Naive thymus-derived CD4-positive, alpha-beta T cell (primary cell): ENCODE results near the gene CNTN1. TPM values are rescaled to one million over a fixed set of nuclear protein-coding genes. Genes with fewer than 3 reads are reported as not detected.

Experiments
- ATAC-seq: fragments of 150-1000 bp; cut with Tn5 transposase; 2 replicates; pipeline ENCODE4 v1.10.0; 2021; ENCODE audit warnings: mild to moderate bottlenecking, moderate library complexity
- CTCF ChIA-PET: fragments of 350-600 bp; sonication (Branson Sonifier 250); formaldehyde crosslinking; loops from one replicate; lab custom pipeline; 2021; ENCODE audit warnings: antibody characterized with exemption; lab: Charles Lee
- POLR2A ChIA-PET: fragments of 350-600 bp; sonication (Branson Sonifier 250); formaldehyde crosslinking; loops from one replicate; lab custom pipeline; 2021; ENCODE audit warnings: antibody characterized with exemption, inconsistent platforms; lab: Charles Lee
- DNase-seq, 9 donors: peaks; one replicate each; pipeline versions ENCODE4 v3.0.0 to v3.0.0-alpha.2; 2020 to 2022; ENCODE audit warnings: mixed read lengths in 1 of 9
- H3K27ac ChIP-seq: one replicate; pipeline ENCODE4 v1.7.0; 2013; ENCODE audit warnings: mild to moderate bottlenecking, low read depth, low read length, moderate library complexity
- H3K27me3 ChIP-seq, 2 donors: one replicate each; pipeline ENCODE4 v1.7.0; 2013; ENCODE audit warnings: low read length in 2 of 2, mild to moderate bottlenecking in 2 of 2, moderate library complexity in 2 of 2; ENCODE audit not compliant: control insufficient read depth in 2 of 2, insufficient read depth in 2 of 2
- H3K36me3 ChIP-seq, 3 experiments: 1 replicate in 2 of 3; 2 replicates in 1 of 3; pipeline ENCODE4 v1.7.0; 2013; ENCODE audit warnings: low read length in 3 of 3, mild to moderate bottlenecking in 3 of 3, moderate library complexity in 1 of 3; ENCODE audit not compliant: insufficient read depth in 3 of 3, control insufficient read depth in 2 of 3
- H3K4me1 ChIP-seq, 2 donors: one replicate each; pipeline ENCODE4 v1.7.0; 2013; ENCODE audit warnings: low read length in 2 of 2, mild to moderate bottlenecking in 2 of 2, moderate library complexity in 1 of 2; ENCODE audit not compliant: control insufficient read depth in 2 of 2, insufficient read depth in 2 of 2
- H3K4me3 ChIP-seq: 2 replicates; pipeline ENCODE4 v1.7.0; 2013; ENCODE audit warnings: mild to moderate bottlenecking, low read length
- H3K9me3 ChIP-seq, 3 experiments: 1 replicate in 2 of 3; 2 replicates in 1 of 3; pipeline ENCODE4 v1.7.0; 2013; ENCODE audit warnings: low read length in 3 of 3; ENCODE audit not compliant: control insufficient read depth in 2 of 3
- H3K27ac Mint-ChIP-seq, 9 donors: one replicate each; pipeline ENCODE4 v1.8.0; 2020 to 2022; ENCODE audit warnings: mixed read lengths in 9 of 9, mild to moderate bottlenecking in 8 of 9, moderate library complexity in 5 of 9, inconsistent platforms in 2 of 9
- H3K27me3 Mint-ChIP-seq, 5 donors: one replicate each; pipeline ENCODE4 v1.8.0; 2021 to 2022; ENCODE audit warnings: mixed read lengths in 5 of 5, mild to moderate bottlenecking in 1 of 5
- H3K36me3 Mint-ChIP-seq, 5 donors: one replicate each; pipeline ENCODE4 v1.8.0; 2020 to 2022; ENCODE audit warnings: mixed read lengths in 5 of 5, mild to moderate bottlenecking in 3 of 5, inconsistent platforms in 1 of 5
- H3K4me1 Mint-ChIP-seq, 7 donors: one replicate each; pipeline ENCODE4 v1.8.0; 2020 to 2022; ENCODE audit warnings: mixed read lengths in 7 of 7, mild to moderate bottlenecking in 3 of 7, inconsistent platforms in 1 of 7
- H3K4me3 Mint-ChIP-seq, 10 donors: one replicate each; pipeline ENCODE4 v1.8.0; 2020 to 2022; ENCODE audit warnings: mild to moderate bottlenecking in 10 of 10, mixed read lengths in 10 of 10, moderate library complexity in 6 of 10, inconsistent platforms in 2 of 10
- H3K9me3 Mint-ChIP-seq, 11 donors: one replicate each; pipeline ENCODE4 v1.8.0; 2020 to 2022; ENCODE audit warnings: mixed read lengths in 11 of 11, mild to moderate bottlenecking in 4 of 11, inconsistent platforms in 1 of 11, moderate library complexity in 1 of 11
- intact Hi-C, 2 donors: fragments of 100-400 bp; cut with micrococcal nuclease; formaldehyde crosslinking; loops; one replicate each; pipeline ENCODE4 v1.15.1; 2023
- polyA plus RNA-seq, 2 donors: library from polyadenylated mRNA; unstranded; fragments of 300-500 nt; fragmentation: Illumina TruSeq; gene quantifications; one replicate each; pipeline ENCODE4 v1.2.3, GENCODE V29; 2021
- total RNA-seq, 6 experiments: library from RNA in 5 of 6; stranded (reverse) in 5 of 6; gene quantifications; 1 replicate in 5 of 6; 2 replicates in 1 of 6; pipeline ENCODE4 v1.2.3 and lab custom pipeline; 2021 to 2026

The CNTN1 gene
- total and polyA plus RNA-seq, 7 experiments from 2014 or later: not detected

DNA sequence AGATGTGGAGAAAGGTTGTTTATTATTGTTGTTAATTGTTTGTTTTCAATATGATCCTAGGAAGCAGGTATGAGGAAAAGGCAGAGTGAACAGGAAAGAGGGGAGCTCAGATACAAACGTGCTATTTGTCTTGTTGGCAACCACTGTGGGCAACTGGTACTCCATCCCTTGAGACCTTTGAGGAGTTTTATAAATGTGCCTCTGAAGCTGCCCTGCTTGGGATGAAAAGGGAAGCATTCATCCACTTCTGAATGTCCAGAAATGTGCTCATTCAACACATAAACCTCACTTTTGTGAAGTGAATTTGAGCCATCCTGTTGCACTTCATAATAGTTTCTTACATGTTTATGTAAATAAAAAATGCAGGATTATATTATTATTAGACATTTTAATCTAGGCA, 331.6 kb downstream of the CNTN1 start:
- DNase-seq: no peak
- ChIA-PET CTCF (no interaction called here), POLR2A (no interaction called here)
- no peak for ATAC-seq
- intact Hi-C loops: no loop called here
- Mint-ChIP-seq H3K4me1 (no peaks in the 10 kb centered on the region), H3K36me3 (no peaks in the 10 kb centered on the region), H3K27me3 (no peaks in the 10 kb centered on the region), H3K9me3 (peaks cover 0 to 2% (median 0%) of the 10 kb centered on the region in 11 donors), H3K4me3 (no peak overlapping the region), H3K27ac (no peak overlapping the region)
- Histone ChIP-seq H3K27ac (no peak overlapping the region), H3K36me3 (no peaks in the 10 kb centered on the region), H3K27me3 (no peaks in the 10 kb centered on the region), H3K9me3 (no peaks in the 10 kb centered on the region), H3K4me1 (no peaks in the 10 kb centered on the region), H3K4me3 (no peak overlapping the region)

DNA sequence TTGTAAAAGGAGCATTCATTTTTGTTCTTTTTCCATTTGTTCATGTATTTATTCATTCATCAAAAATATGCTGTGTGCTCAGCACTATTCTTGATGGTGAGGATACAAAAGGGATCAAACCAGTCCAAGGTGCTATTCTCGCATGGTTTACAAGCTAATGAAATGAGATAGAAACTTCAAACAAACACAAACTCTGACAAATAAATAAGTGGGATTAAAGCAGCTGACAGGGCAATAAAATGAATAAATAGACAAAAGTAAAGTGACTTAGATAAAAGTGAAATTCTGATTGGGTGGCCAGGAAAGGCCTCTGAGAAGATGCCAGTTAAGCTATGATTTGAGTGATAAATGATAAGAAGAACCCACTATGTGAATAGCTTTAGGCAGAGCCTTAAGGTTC, 333.9 kb downstream of the CNTN1 start:
- Histone ChIP-seq H3K4me1 (no peaks in the 10 kb centered on the region), H3K9me3 (no peaks in the 10 kb centered on the region), H3K27me3 (no peaks in the 10 kb centered on the region), H3K36me3 (no peaks in the 10 kb centered on the region), H3K4me3 (no peak overlapping the region), H3K27ac (no peak overlapping the region)
- Mint-ChIP-seq H3K9me3 (peaks cover 0 to 3% (median 0%) of the 10 kb centered on the region in 11 donors), H3K36me3 (no peaks in the 10 kb centered on the region), H3K4me1 (no peaks in the 10 kb centered on the region), H3K4me3 (no peak overlapping the region), H3K27ac (no peak overlapping the region), H3K27me3 (no peaks in the 10 kb centered on the region)
- ChIA-PET CTCF (no interaction called here), POLR2A (no interaction called here)
- DNase-seq (no peak), ATAC-seq (no peak)
- intact Hi-C loops: no loop called here

DNA sequence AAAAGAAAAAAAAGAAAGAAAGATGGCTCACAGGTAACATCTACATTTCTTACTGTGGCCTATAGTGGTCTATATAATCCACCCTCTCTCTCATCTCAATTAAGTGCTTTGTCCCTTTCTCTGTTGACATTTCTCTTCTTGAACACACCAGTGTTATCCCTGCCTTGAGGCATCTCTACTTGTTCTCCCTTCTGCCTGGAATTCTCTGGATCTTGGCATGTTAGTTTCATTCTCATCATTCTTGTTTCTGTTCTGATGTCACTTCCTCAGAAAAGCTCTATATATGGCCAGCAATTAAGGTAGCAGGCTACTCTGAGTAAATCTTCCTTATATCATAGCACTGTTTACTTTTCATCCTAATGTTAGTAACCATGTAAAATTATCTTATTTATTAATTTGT, 340.1 kb downstream of the CNTN1 start:
- DNase-seq: no peak
- Mint-ChIP-seq H3K9me3 (peaks cover 0 to 7% (median 0%) of the 10 kb centered on the region in 11 donors), H3K36me3 (no peaks in the 10 kb centered on the region), H3K4me3 (no peak overlapping the region), H3K27ac (no peak overlapping the region), H3K4me1 (no peaks in the 10 kb centered on the region), H3K27me3 (no peaks in the 10 kb centered on the region)
- H3K27ac ChIP-seq: no peak overlapping the region
- ChIA-PET CTCF (no interaction called here), POLR2A (no interaction called here)
- intact Hi-C loops: no loop called here
- no peaks in the 10 kb centered on the region for H3K27me3 ChIP-seq
- no peaks in the 10 kb centered on the region for H3K4me1 ChIP-seq
- no peak for ATAC-seq
- H3K4me3 ChIP-seq: no peak overlapping the region
- H3K36me3 ChIP-seq: no peaks in the 10 kb centered on the region
- no peaks in the 10 kb centered on the region for H3K9me3 ChIP-seq

DNA sequence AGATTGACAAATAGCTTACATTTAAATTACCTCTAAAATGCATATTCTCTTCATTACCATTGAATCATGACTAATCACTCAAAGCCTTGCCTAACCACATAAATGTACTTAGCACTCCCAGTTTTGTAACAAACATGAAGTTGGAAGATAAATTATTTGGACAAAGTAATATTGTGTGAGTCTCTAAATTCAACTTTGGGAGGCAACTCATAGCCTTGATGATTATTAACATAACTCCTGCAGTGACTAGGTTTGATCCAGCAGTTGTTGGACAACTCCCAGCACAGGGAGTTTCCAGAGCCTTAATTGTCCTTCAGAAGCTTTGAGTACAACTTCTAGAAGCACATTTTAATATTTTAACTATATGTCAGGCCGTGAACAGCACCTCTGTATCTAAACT, 342.4 kb downstream of the CNTN1 start:
- POLR2A ChIA-PET: no interaction called here
- Mint-ChIP-seq H3K36me3 (no peaks in the 10 kb centered on the region), H3K9me3 (peaks cover 0 to 7% (median 0%) of the 10 kb centered on the region in 11 donors), H3K27ac (no peak overlapping the region), H3K4me1 (no peaks in the 10 kb centered on the region), H3K4me3 (no peak overlapping the region), H3K27me3 (no peaks in the 10 kb centered on the region)
- H3K27ac ChIP-seq: no peak overlapping the region
- no peaks in the 10 kb centered on the region for H3K9me3 ChIP-seq
- H3K4me1 ChIP-seq: no peaks in the 10 kb centered on the region
- H3K4me3 ChIP-seq: no peak overlapping the region
- H3K27me3 ChIP-seq: no peaks in the 10 kb centered on the region
- ATAC-seq: no peak
- CTCF ChIA-PET: no interaction called here
- no peak for DNase-seq
- H3K36me3 ChIP-seq: no peaks in the 10 kb centered on the region
- intact Hi-C loops: no loop called here

DNA sequence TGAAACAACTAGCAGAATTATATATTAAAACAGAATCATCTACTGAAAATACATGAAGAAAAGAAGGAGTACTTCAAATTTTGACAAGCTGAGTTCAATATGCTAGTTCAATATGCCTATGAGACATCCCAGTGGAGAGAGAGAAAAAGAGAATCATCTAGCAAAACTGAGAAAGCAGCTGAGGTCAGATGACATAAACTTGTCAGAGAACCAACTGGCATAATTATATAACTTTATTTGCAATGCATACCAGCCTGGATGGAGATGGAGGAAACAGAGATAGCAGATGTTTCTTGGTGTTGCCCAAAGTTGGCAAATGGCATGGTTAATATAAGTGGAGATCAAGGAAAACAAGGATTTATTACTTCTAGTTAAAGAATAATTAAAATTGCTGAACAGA, 347.2 kb downstream of the CNTN1 start:
- Histone ChIP-seq H3K4me3 (no peak overlapping the region), H3K36me3 (no peaks in the 10 kb centered on the region), H3K27ac (no peak overlapping the region), H3K9me3 (no peaks in the 10 kb centered on the region), H3K27me3 (no peaks in the 10 kb centered on the region), H3K4me1 (no peaks in the 10 kb centered on the region)
- intact Hi-C loops: no loop called here
- no peaks in the 10 kb centered on the region for H3K4me1 Mint-ChIP-seq
- POLR2A ChIA-PET: no interaction called here
- DNase-seq (no peak), ATAC-seq (no peak)
- H3K27ac Mint-ChIP-seq: no peak overlapping the region
- H3K4me3 Mint-ChIP-seq: no peak overlapping the region
- no peaks in the 10 kb centered on the region for H3K36me3 Mint-ChIP-seq
- CTCF ChIA-PET: no interaction called here
- H3K27me3 Mint-ChIP-seq: peaks cover 0 to 5% (median 0%) of the 10 kb centered on the region in 5 donors
- peaks cover 0 to 7% (median 1%) of the 10 kb centered on the region in 11 donors for H3K9me3 Mint-ChIP-seq

DNA sequence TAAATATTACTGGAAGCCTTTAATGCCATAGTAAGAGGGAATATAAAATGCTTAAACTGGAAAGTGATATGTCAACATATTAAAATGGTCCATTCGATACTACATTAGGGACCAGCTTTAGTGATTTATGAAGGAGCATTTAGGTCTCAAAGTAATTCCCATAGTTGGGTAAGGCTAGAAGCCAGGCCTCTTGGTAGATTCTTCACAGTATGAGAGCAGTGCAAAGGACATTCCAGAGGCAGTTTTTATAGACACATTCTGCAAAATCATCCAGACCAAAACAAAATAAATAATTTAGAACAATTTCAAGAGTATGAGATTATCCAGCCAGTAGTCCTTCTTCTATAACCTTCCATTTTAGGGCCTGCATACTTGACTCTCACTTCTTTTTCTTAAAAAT, 353.3 kb downstream of the CNTN1 start:
- no peaks in the 10 kb centered on the region for H3K9me3 ChIP-seq
- DNase-seq (no peak), ATAC-seq (no peak)
- H3K27me3 ChIP-seq: no peaks in the 10 kb centered on the region
- H3K4me3 ChIP-seq: no peak overlapping the region
- Mint-ChIP-seq H3K4me3 (no peak overlapping the region), H3K36me3 (no peaks in the 10 kb centered on the region), H3K27me3 (peaks cover 0 to 5% (median 0%) of the 10 kb centered on the region in 5 donors), H3K4me1 (no peaks in the 10 kb centered on the region), H3K27ac (no peak overlapping the region), H3K9me3 (peaks cover 0 to 3% (median 0%) of the 10 kb centered on the region in 11 donors)
- H3K27ac ChIP-seq: no peak overlapping the region
- CTCF ChIA-PET: no interaction called here
- POLR2A ChIA-PET: no interaction called here
- intact Hi-C loops: no loop called here
- no peaks in the 10 kb centered on the region for H3K36me3 ChIP-seq
- no peaks in the 10 kb centered on the region for H3K4me1 ChIP-seq

DNA sequence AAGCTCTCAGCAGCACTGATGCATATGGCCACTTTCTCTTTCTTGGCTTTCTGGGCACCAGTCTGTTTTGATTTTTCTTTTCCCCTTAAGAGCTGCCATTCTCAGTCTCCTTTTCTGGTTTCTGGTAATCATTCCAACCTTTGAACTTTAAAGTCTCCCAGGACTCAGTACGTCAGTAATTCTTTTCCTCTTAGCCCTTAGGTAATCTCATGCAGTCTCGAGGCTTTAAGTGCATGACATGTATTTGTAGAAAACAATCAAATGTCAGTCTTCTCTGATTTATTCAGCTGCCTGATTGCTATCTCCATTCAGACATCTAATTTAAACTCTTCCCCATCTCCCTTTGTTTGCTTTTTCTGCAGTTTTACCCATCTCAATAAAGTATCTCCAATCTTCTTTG, 356.8 kb downstream of the CNTN1 start:
- H3K27ac ChIP-seq: no peak overlapping the region
- no peaks in the 10 kb centered on the region for H3K27me3 Mint-ChIP-seq
- H3K27ac Mint-ChIP-seq: no peak overlapping the region
- no peaks in the 10 kb centered on the region for H3K9me3 ChIP-seq
- no peaks in the 10 kb centered on the region for H3K4me1 Mint-ChIP-seq
- H3K9me3 Mint-ChIP-seq: peaks cover 0 to 2% (median 0%) of the 10 kb centered on the region in 11 donors
- H3K27me3 ChIP-seq: no peaks in the 10 kb centered on the region
- no peaks in the 10 kb centered on the region for H3K4me1 ChIP-seq
- H3K4me3 ChIP-seq: no peak overlapping the region
- no peak overlapping the region for H3K4me3 Mint-ChIP-seq
- ATAC-seq (no peak), DNase-seq (no peak)
- CTCF ChIA-PET: no interaction called here
- intact Hi-C loops: no loop called here
- no peaks in the 10 kb centered on the region for H3K36me3 ChIP-seq
- POLR2A ChIA-PET: no interaction called here
- H3K36me3 Mint-ChIP-seq: no peaks in the 10 kb centered on the region
